ENCODE measurements around the gene PLEKHN1. TPM values are rescaled to one million over a fixed set of nuclear protein-coding genes. Genes with fewer than 3 reads are reported as not detected.

Gene PLEKHN1
- total and polyA plus RNA-seq, 4 experiments from 2014 or later = 0.50 to 2.9 (median 2.2) TPM; not detected in 1

GRCh38 chr1:920521-920920 lies 45.8 kb upstream of the PLEKHN1 start:
- intact Hi-C loops (cut with micrococcal nuclease) = loop anchor here (5.0 kb wide), 1 partner anchor 37 kb away; the partner anchor contains the start of gene NOC2L
- Mint-ChIP-seq H3K36me3 (peaks cover 0 to 1% of the 10 kb centered on the region in 2 donors), H3K9me3 (peaks cover 0 to 3% (median 0%) of the 10 kb centered on the region in 8 donors), H3K4me3 (peak overlapping the region in 5 of 8 donors; percentile 14 to 51 (median 35)), H3K27me3 (peaks cover 23 to 27% of the 10 kb centered on the region in 2 donors), H3K4me1 (peaks cover 11 to 24% (median 18%) of the 10 kb centered on the region in 4 donors), H3K27ac (peak overlapping the region in 1 of 7 donors; percentile 22)
- H3K27ac ChIP-seq (ENCODE audit: low read depth, low read length) = no peak overlapping the region
- H3K27me3 ChIP-seq (ENCODE audit: insufficient read depth, low read length) = peaks cover 29% of the 10 kb centered on the region
- H3K4me1 ChIP-seq (ENCODE audit: insufficient read depth, low read length) = peaks cover 27% of the 10 kb centered on the region
- H3K9me3 ChIP-seq (ENCODE audit: control insufficient read depth in 1 of 2, low read length in 2 of 2) = no peaks in the 10 kb centered on the region
- DNase-seq = no peak
- H3K4me3 ChIP-seq (ENCODE audit: low read length in 2 of 2) = no peak overlapping the region
- ChIA-PET POLR2A (ENCODE audit: partially characterized antibody) (no interaction called here), CTCF (ENCODE audit: partially characterized antibody) (interaction anchor here (1.0 to 1.4 kb wide), 2 partner anchors 16 to 64 kb away, joined by 3 read pairs; no protein-coding TSS in a partner anchor)
- H3K36me3 ChIP-seq (ENCODE audit: insufficient read depth, low read length) = no peaks in the 10 kb centered on the region

- Histone ChIP-seq H3K4me3 (ENCODE audit: low read length in 2 of 2) (no peak overlapping the region), H3K27ac (ENCODE audit: low read depth, low read length) (no peak overlapping the region), H3K9me3 (ENCODE audit: control insufficient read depth in 1 of 2, low read length in 2 of 2) (no peaks in the 10 kb centered on the region), H3K27me3 (ENCODE audit: insufficient read depth, low read length) (peaks cover 34% of the 10 kb centered on the region), H3K4me1 (ENCODE audit: insufficient read depth, low read length) (peaks cover 32% of the 10 kb centered on the region), H3K36me3 (ENCODE audit: insufficient read depth, low read length) (no peaks in the 10 kb centered on the region)
- peaks cover 0 to 3% (median 0%) of the 10 kb centered on the region in 8 donors for H3K9me3 Mint-ChIP-seq
- H3K4me3 Mint-ChIP-seq = peak overlapping the region in 7 of 8 donors; percentile 14 to 47 (median 39)
- peaks cover 26 to 30% of the 10 kb centered on the region in 2 donors for H3K27me3 Mint-ChIP-seq
- peaks cover 0 to 1% of the 10 kb centered on the region in 2 donors for H3K36me3 Mint-ChIP-seq
- peaks cover 11 to 29% (median 18%) of the 10 kb centered on the region in 4 donors for H3K4me1 Mint-ChIP-seq
- ChIA-PET POLR2A (ENCODE audit: partially characterized antibody) (no interaction called here), CTCF (ENCODE audit: partially characterized antibody) (interaction anchor here (1.0 to 1.4 kb wide), 2 partner anchors 16 to 63 kb away, joined by 3 read pairs; no protein-coding TSS in a partner anchor)
- peak in 1 of 5 donors; percentile 29 for DNase-seq
- intact Hi-C loops (cut with micrococcal nuclease) = loop anchor here (5.0 kb wide), 1 partner anchor 36 kb away; the partner anchor contains the start of gene NOC2L
- H3K27ac Mint-ChIP-seq = peak overlapping the region in 2 of 7 donors; percentile 22 to 90
Measured at GRCh38 chr1:921011-921837, 45.1 kb upstream of the PLEKHN1 start.

- peaks cover 0 to 1% of the 10 kb centered on the region in 2 donors for H3K36me3 Mint-ChIP-seq
- H3K27me3 Mint-ChIP-seq = peaks cover 26 to 39% of the 10 kb centered on the region in 2 donors
- peak within 1 kb of the TSS in 5 of 7 donors; percentile 19 to 77 (median 75) for H3K27ac Mint-ChIP-seq
- peaks cover 38% of the 10 kb centered on the region for H3K27me3 ChIP-seq (ENCODE audit: insufficient read depth, low read length)
- ChIA-PET CTCF (ENCODE audit: partially characterized antibody) (no interaction called here), POLR2A (ENCODE audit: partially characterized antibody) (no interaction called here)
- peaks cover 11 to 29% (median 19%) of the 10 kb centered on the region in 4 donors for H3K4me1 Mint-ChIP-seq
- H3K4me3 ChIP-seq (ENCODE audit: low read length in 2 of 2) = peak within 1 kb of the TSS in 1 of 2 donors; percentile 49
- no peak within 1 kb of the TSS for H3K27ac ChIP-seq (ENCODE audit: low read depth, low read length)
- no peaks in the 10 kb centered on the region for H3K9me3 ChIP-seq (ENCODE audit: control insufficient read depth in 1 of 2, low read length in 2 of 2)
- DNase-seq = peak in 4 of 5 donors; percentile 63 to 72 (median 69)
- peak within 1 kb of the TSS; percentile 83 to 94 (median 86) for H3K4me3 Mint-ChIP-seq
- H3K36me3 ChIP-seq (ENCODE audit: insufficient read depth, low read length) = no peaks in the 10 kb centered on the region
- peaks cover 0 to 3% (median 0%) of the 10 kb centered on the region in 8 donors for H3K9me3 Mint-ChIP-seq
- H3K4me1 ChIP-seq (ENCODE audit: insufficient read depth, low read length) = peaks cover 32% of the 10 kb centered on the region
- intact Hi-C loops (cut with micrococcal nuclease) = loop anchor here (5.0 kb wide), 1 partner anchor 34 kb away; the partner anchor contains the start of gene NOC2L
Measured at GRCh38 chr1:923131-923990, 42.9 kb upstream of the PLEKHN1 start, which contains the start of gene SAMD11. Gene SAMD11, plus strand, starts transcription at chr1:923923. Its CDS starts 509 bp downstream, at chr1:924432.

GRCh38 chr1:923991-924655 lies 42.2 kb upstream of the PLEKHN1 start:
- no peak overlapping the region for H3K4me3 Mint-ChIP-seq
- Histone ChIP-seq H3K4me1 (ENCODE audit: insufficient read depth, low read length) (peaks cover 32% of the 10 kb centered on the region), H3K27me3 (ENCODE audit: insufficient read depth, low read length) (peaks cover 38% of the 10 kb centered on the region), H3K4me3 (ENCODE audit: low read length in 2 of 2) (no peak overlapping the region), H3K27ac (ENCODE audit: low read depth, low read length) (no peak overlapping the region), H3K36me3 (ENCODE audit: insufficient read depth, low read length) (no peaks in the 10 kb centered on the region), H3K9me3 (ENCODE audit: control insufficient read depth in 1 of 2, low read length in 2 of 2) (no peaks in the 10 kb centered on the region)
- peaks cover 0 to 1% of the 10 kb centered on the region in 2 donors for H3K36me3 Mint-ChIP-seq
- ChIA-PET CTCF (ENCODE audit: partially characterized antibody) (no interaction called here), POLR2A (ENCODE audit: partially characterized antibody) (no interaction called here)
- peaks cover 11 to 29% (median 19%) of the 10 kb centered on the region in 4 donors for H3K4me1 Mint-ChIP-seq
- no peak overlapping the region for H3K27ac Mint-ChIP-seq
- intact Hi-C loops (cut with micrococcal nuclease) = loop anchor here (5.0 kb wide), 1 partner anchor 33 kb away; the partner anchor contains the start of gene NOC2L
- H3K27me3 Mint-ChIP-seq = peaks cover 22 to 36% of the 10 kb centered on the region in 2 donors
- H3K9me3 Mint-ChIP-seq = peaks cover 0 to 3% (median 0%) of the 10 kb centered on the region in 8 donors
- DNase-seq = no peak

GRCh38 chr1:924656-925560 lies 41.4 kb upstream of the PLEKHN1 start:
- H3K9me3 ChIP-seq (ENCODE audit: control insufficient read depth in 1 of 2, low read length in 2 of 2) = no peaks in the 10 kb centered on the region

More at GRCh38 chr1:924656-925560, 41.4 kb upstream of the PLEKHN1 start:
- no peak overlapping the region for H3K27ac Mint-ChIP-seq
- DNase-seq = peak in 1 of 5 donors; percentile 24
- intact Hi-C loops (cut with micrococcal nuclease) = loop anchor here (5.0 kb wide), 1 partner anchor 32 kb away; the partner anchor contains the start of gene NOC2L
- H3K9me3 Mint-ChIP-seq = peaks cover 0 to 3% (median 0%) of the 10 kb centered on the region in 8 donors
- peaks cover 32% of the 10 kb centered on the region for H3K4me1 ChIP-seq (ENCODE audit: insufficient read depth, low read length)
- peaks cover 0 to 1% of the 10 kb centered on the region in 2 donors for H3K36me3 Mint-ChIP-seq
- CTCF ChIA-PET (ENCODE audit: partially characterized antibody) = no interaction called here
- peaks cover 11 to 29% (median 19%) of the 10 kb centered on the region in 4 donors for H3K4me1 Mint-ChIP-seq
- peaks cover 22 to 36% of the 10 kb centered on the region in 2 donors for H3K27me3 Mint-ChIP-seq
- H3K27me3 ChIP-seq (ENCODE audit: insufficient read depth, low read length) = peaks cover 34% of the 10 kb centered on the region
- POLR2A ChIA-PET (ENCODE audit: partially characterized antibody) = no interaction called here
- no peak overlapping the region for H3K4me3 ChIP-seq (ENCODE audit: low read length in 2 of 2)
- peak overlapping the region in 6 of 8 donors; percentile 15 to 59 (median 46) for H3K4me3 Mint-ChIP-seq
- H3K27ac ChIP-seq (ENCODE audit: low read depth, low read length) = no peak overlapping the region
- no peaks in the 10 kb centered on the region for H3K36me3 ChIP-seq (ENCODE audit: insufficient read depth, low read length)

Data from CD4-positive, alpha-beta memory T cell (primary cell).